SIG-M5 treated with dmso at 0.1 percent for 504 hours (cell line): ENCODE results near the gene FAM89A.
"Not testable (repeated sequence)": the region's sequence is repeated elsewhere in the genome, so short reads cannot be mapped to it uniquely, and the experiment has no call there.

Source experiments
- DNase-seq: peaks from one replicate; lab custom pipeline; 2025; ENCODE audit not compliant: unreplicated experiment; lab: John Stamatoyannopoulos, UW

Gene FAM89A

GRCh38 chr1:231057410-231057809 is 17.4 kb upstream of the FAM89A start:
- no peak for DNase-seq

- DNase-seq = no peak
Measured at GRCh38 chr1:231055271-231055670, 15.2 kb upstream of the FAM89A start.

GRCh38 chr1:231053493-231054162 is 13.6 kb upstream of the FAM89A start:
- peak; percentile 6 for DNase-seq

- no peak for DNase-seq
Measured at GRCh38 chr1:231052777-231053176, 12.7 kb upstream of the FAM89A start.

GRCh38 chr1:231050932-231051331 is 10.9 kb upstream of the FAM89A start:
- DNase-seq = not testable (repeated sequence)

GRCh38 chr1:231050395-231050794 is 10.3 kb upstream of the FAM89A start:
- DNase-seq = no peak

GRCh38 chr1:231049121-231049979 is 9.3 kb upstream of the FAM89A start:
- DNase-seq = peak; percentile 37

- DNase-seq = not testable (repeated sequence)
Measured at GRCh38 chr1:231048419-231048818, 8.4 kb upstream of the FAM89A start.

GRCh38 chr1:231047529-231047928 is 7.5 kb upstream of the FAM89A start:
- not testable (repeated sequence) for DNase-seq

- DNase-seq = no peak
Measured at GRCh38 chr1:231046730-231047395, 6.8 kb upstream of the FAM89A start.

GRCh38 chr1:231045921-231046729 is 6.1 kb upstream of the FAM89A start:
- not testable (repeated sequence) for DNase-seq

- no peak for DNase-seq
Measured at GRCh38 chr1:231045286-231045685, 5.2 kb upstream of the FAM89A start.

- no peak for DNase-seq
Measured at GRCh38 chr1:231044588-231044987, 4.5 kb upstream of the FAM89A start.

GRCh38 chr1:231041719-231042261 is 1.7 kb upstream of the FAM89A start:
- DNase-seq = no peak

- DNase-seq = no peak
Measured at GRCh38 chr1:231040800-231041718, 1.0 kb upstream of the FAM89A start.

GRCh38 chr1:231039161-231040018 is 664 bp downstream of the FAM89A start:
- peak; percentile 24 for DNase-seq

GRCh38 chr1:231037585-231038517 is 2.2 kb downstream of the FAM89A start:
- DNase-seq = no peak

GRCh38 chr1:231036416-231036815 is 3.6 kb downstream of the FAM89A start:
- DNase-seq = peak; percentile 81
